Measurements from ENCODE around the gene RPN2.

RPN2 gene

GRCh38 chr20:37244572-37244957 lies 65.4 kb downstream of the RPN2 start:
- no peak for DNase-seq

- DNase-seq, result no peak
Observed at GRCh38 chr20:37245216-37246150, 66.4 kb downstream of the RPN2 start.

GRCh38 chr20:37246736-37247135 lies 67.6 kb downstream of the RPN2 start:
- no peak for DNase-seq

GRCh38 chr20:37247547-37247946 lies 68.4 kb downstream of the RPN2 start:
- no peak for DNase-seq

GRCh38 chr20:37249304-37249703 lies 70.2 kb downstream of the RPN2 start:
- DNase-seq, result no peak

- no peak for DNase-seq
Observed at GRCh38 chr20:37251825-37252477, 72.8 kb downstream of the RPN2 start.

GRCh38 chr20:37253087-37253486 lies 74.0 kb downstream of the RPN2 start:
- no peak for DNase-seq

GRCh38 chr20:37254114-37254878 lies 75.2 kb downstream of the RPN2 start:
- DNase-seq, result no peak

GRCh38 chr20:37256286-37256685 lies 77.2 kb downstream of the RPN2 start:
- DNase-seq, result no peak

- DNase-seq, result no peak
Observed at GRCh38 chr20:37257530-37257929, 78.4 kb downstream of the RPN2 start.

GRCh38 chr20:37257988-37258387 lies 78.9 kb downstream of the RPN2 start:
- DNase-seq, result no peak

GRCh38 chr20:37259031-37259430 lies 79.9 kb downstream of the RPN2 start:
- no peak for DNase-seq

GRCh38 chr20:37259865-37260264 lies 80.7 kb downstream of the RPN2 start:
- DNase-seq, result no peak

GRCh38 chr20:37260923-37261322 lies 81.8 kb downstream of the RPN2 start:
- no peak for DNase-seq

GRCh38 chr20:37261714-37262113 lies 82.6 kb downstream of the RPN2 start, which contains the start of gene GHRH:
GHRH (minus strand) TSS chr20:37261814; CDS start chr20:37256889, 4,925 bp downstream.
- no peak for DNase-seq

GRCh38 chr20:37262505-37262904 lies 83.4 kb downstream of the RPN2 start:
- DNase-seq, result no peak

- DNase-seq, result no peak
Observed at GRCh38 chr20:37263686-37264085, 84.6 kb downstream of the RPN2 start.

- no peak for DNase-seq
Observed at GRCh38 chr20:37265152-37265551, 86.0 kb downstream of the RPN2 start.

- no peak for DNase-seq
Observed at GRCh38 chr20:37266940-37267666, 88.0 kb downstream of the RPN2 start.

GRCh38 chr20:37267667-37268313 lies 88.7 kb downstream of the RPN2 start:
- DNase-seq, result no peak

- no peak for DNase-seq
Observed at GRCh38 chr20:37270576-37271420, 91.7 kb downstream of the RPN2 start.

Data from activated CD4-positive, alpha-beta T cell treated with anti-CD3 and anti-CD28 coated beads, Interleukin-2, amount 50 U/mL, for 1 hour (primary cell).